Mesothelial cell of epicardium (in vitro differentiated cells): Measurements from ENCODE around the gene CCR4. TPM values are rescaled to one million over a fixed set of nuclear protein-coding genes. Genes with fewer than 3 reads are reported as not detected.

Experiments
- DNase-seq, 2 experiments: peaks; one replicate each; pipeline ENCODE4 v3.0.0; 2021; ENCODE audit warnings: low spot score in 2 of 2; ENCODE audit not compliant: unreplicated experiment in 2 of 2
- H3K27ac Mint-ChIP-seq: 2 replicates; pipeline ENCODE4 v1.8.0; 2021; ENCODE audit warnings: mixed read lengths
- H3K27me3 Mint-ChIP-seq: 2 replicates; pipeline ENCODE4 v1.8.0; 2021; ENCODE audit warnings: low read depth, mixed read lengths
- H3K36me3 Mint-ChIP-seq: 2 replicates; pipeline ENCODE4 v1.8.0; 2021; ENCODE audit warnings: mixed read lengths
- H3K4me1 Mint-ChIP-seq: 2 replicates; pipeline ENCODE4 v1.8.0; 2021; ENCODE audit warnings: mixed read lengths
- H3K4me3 Mint-ChIP-seq: 2 replicates; pipeline ENCODE4 v1.8.0; 2021; ENCODE audit warnings: mild to moderate bottlenecking, moderate library complexity, mixed read lengths
- H3K9me3 Mint-ChIP-seq: 2 replicates; pipeline ENCODE4 v1.8.0; 2021; ENCODE audit warnings: mixed read lengths
- total RNA-seq: library from RNA; stranded (reverse); gene quantifications from 3 replicates; pipeline ENCODE4 v1.2.1, GENCODE V29; 2021
- TF ChIP-seq, protein P1 (sequence below): fragments of 200-600 bp; sonication (generic); IDR thresholded peaks from one replicate; pipeline ENCODE4 v1.5.0; 2021; ENCODE audit warnings: antibody characterized with exemption; ENCODE audit not compliant: unreplicated experiment

CCR4 gene
- total RNA-seq, 1 donor from 2014 or later = not detected

DNA sequence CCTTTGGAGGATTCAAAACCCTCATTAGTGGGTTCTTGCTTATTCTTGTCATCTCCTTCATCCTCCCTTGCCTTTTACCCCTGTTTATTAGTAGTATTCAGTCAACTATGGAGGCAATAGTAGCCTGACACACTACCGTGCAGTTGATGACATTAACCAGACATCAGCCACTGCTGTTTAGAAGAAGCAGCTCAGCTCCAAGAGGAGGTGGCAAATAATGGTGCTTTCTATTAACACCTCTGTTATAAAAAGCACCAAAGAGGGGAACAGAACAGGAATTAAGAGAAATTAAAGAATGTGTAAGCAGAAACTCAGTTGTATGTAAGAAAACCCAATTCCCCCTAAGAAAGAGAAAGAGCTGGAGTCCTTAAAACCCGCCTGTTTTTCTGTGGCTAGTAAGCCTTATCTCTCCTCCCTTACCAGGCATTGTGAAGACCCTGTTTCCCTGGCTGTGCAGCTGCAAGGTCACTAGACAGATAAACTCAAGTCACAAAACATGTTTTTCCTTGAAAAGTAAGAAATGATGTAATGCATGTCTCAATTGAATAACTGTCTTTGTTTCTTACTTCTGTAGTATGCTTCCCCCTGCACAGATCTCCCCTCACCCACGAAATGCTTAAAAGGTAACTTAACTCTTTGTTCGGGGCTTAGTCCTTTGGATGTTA lies 21.2 kb downstream of the CCR4 start:
- H3K4me3 Mint-ChIP-seq = no peak overlapping the region
- DNase-seq = no peak
- TF ChIP-seq, protein P1, sequence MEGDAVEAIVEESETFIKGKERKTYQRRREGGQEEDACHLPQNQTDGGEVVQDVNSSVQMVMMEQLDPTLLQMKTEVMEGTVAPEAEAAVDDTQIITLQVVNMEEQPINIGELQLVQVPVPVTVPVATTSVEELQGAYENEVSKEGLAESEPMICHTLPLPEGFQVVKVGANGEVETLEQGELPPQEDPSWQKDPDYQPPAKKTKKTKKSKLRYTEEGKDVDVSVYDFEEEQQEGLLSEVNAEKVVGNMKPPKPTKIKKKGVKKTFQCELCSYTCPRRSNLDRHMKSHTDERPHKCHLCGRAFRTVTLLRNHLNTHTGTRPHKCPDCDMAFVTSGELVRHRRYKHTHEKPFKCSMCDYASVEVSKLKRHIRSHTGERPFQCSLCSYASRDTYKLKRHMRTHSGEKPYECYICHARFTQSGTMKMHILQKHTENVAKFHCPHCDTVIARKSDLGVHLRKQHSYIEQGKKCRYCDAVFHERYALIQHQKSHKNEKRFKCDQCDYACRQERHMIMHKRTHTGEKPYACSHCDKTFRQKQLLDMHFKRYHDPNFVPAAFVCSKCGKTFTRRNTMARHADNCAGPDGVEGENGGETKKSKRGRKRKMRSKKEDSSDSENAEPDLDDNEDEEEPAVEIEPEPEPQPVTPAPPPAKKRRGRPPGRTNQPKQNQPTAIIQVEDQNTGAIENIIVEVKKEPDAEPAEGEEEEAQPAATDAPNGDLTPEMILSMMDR = no peak
- H3K36me3 Mint-ChIP-seq = no peaks in the 10 kb centered on the region
- H3K4me1 Mint-ChIP-seq = peaks cover 12% of the 10 kb centered on the region
- H3K27ac Mint-ChIP-seq = no peak overlapping the region
- no peaks in the 10 kb centered on the region for H3K27me3 Mint-ChIP-seq
- H3K9me3 Mint-ChIP-seq = no peaks in the 10 kb centered on the region

DNA sequence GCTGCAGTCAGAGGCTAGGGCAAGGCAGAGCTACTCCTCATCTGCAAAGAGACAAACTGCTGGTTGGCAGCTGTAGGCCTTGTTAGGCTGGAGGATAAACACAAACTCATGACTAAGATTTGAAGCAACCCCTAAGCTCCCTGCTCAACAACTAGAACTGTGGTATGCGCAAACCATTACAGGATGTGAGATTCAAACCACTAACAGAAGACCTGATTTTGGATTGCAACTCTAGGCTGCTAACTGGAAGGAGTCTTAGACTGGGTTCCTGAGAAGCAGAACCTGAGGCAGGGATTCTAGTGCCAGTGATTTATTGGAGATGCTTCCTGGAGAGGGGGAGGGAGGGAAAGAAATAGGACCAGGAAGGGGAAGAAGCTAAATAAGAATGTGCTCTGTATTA lies 22.5 kb downstream of the CCR4 start:
- DNase-seq = no peak
- H3K4me3 Mint-ChIP-seq = no peak overlapping the region
- no peaks in the 10 kb centered on the region for H3K9me3 Mint-ChIP-seq
- H3K36me3 Mint-ChIP-seq = no peaks in the 10 kb centered on the region
- H3K4me1 Mint-ChIP-seq = peaks cover 12% of the 10 kb centered on the region
- H3K27me3 Mint-ChIP-seq = no peaks in the 10 kb centered on the region
- TF ChIP-seq, protein P1 = no peak
- H3K27ac Mint-ChIP-seq = no peak overlapping the region

DNA sequence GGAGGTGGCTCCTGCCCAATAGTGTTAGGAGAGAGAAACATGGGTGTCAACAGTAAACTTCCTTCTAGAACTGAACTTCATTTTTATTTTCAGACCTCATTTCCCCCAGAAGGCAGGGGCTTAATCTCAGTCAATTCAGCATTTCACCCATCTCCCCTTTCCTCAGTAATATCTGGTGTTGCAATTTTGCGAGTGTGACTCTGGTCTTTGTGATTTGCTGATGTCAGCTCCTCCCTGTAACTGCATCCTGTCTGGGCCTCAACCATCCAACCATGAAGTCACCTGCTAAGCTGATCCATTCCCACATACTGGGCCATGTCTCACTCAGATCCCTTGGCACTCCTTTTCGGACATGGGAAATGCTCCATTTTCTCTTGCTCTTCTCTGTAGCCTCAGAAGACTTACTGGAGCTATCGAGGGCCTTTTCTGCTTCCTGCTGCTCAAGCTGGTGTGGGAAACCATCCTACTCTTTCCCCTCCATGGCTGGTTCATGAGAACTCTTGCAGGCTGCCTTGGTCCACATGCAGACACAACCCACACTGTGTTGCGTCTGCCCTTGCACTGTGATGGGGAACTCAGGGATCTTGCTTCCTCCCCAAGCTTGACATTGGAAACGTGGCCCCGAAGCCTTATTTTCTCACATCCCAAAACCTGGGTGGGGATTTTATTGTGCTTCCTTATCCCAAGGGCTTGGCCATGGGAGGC lies 24.6 kb downstream of the CCR4 start:
- Mint-ChIP-seq H3K4me3 (no peak overlapping the region), H3K27me3 (no peaks in the 10 kb centered on the region), H3K4me1 (peaks cover 12% of the 10 kb centered on the region), H3K9me3 (no peaks in the 10 kb centered on the region), H3K27ac (no peak overlapping the region), H3K36me3 (no peaks in the 10 kb centered on the region)
- no peak for DNase-seq
- TF ChIP-seq, protein P1 = no peak

DNA sequence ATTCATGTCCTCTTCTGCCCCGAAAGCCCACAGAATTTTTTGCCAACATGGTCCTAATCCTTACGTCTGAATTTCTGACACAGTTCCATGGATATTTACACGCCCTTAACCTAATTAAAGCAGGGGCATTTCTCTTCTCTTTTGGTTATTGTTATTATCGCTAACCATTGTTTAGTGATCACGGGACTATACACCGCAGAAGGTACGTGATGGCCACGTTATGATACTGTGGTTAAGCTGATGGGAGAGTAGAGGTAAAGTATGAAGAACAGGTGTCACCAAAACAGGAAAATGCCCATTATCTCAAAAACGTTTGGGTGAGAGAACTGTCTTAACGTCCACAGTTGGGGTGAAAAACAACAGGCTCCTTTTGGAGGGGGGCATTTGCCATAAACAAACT lies 26.4 kb downstream of the CCR4 start:
- H3K9me3 Mint-ChIP-seq = peaks cover 6% of the 10 kb centered on the region
- TF ChIP-seq, protein P1 = no peak

DNA sequence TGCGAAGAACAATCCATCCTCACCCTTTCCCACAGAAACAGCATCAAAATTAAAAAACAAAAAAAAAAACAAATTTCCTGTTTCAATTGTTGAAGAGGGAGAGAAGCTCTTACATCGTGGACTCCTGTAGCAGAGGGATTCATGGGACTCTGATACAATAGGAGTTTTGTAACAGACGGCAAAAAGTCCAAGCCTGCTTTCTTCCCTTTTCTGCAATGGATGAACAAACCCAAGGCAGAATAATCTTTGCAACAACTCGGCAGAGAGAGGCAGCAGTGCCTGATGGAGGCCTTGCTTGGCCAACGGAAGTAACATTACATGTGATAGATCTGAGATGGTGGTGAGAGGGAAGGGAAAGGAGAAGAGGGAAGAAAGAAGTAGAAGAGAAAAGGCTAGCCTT lies 26.9 kb downstream of the CCR4 start:
- H3K4me1 Mint-ChIP-seq = no peaks in the 10 kb centered on the region
- H3K4me3 Mint-ChIP-seq = no peak overlapping the region
- H3K9me3 Mint-ChIP-seq = peaks cover 11% of the 10 kb centered on the region

More for the DNA sequence above, 26.4 kb downstream of the CCR4 start:
- no peak for DNase-seq
- H3K27me3 Mint-ChIP-seq = no peaks in the 10 kb centered on the region
- no peak overlapping the region for H3K27ac Mint-ChIP-seq
- peaks cover 2% of the 10 kb centered on the region for H3K4me1 Mint-ChIP-seq
- peaks cover under 1% of the 10 kb centered on the region for H3K36me3 Mint-ChIP-seq
- no peak overlapping the region for H3K4me3 Mint-ChIP-seq

More for the DNA sequence above, 26.9 kb downstream of the CCR4 start:
- TF ChIP-seq, protein P1 = no peak
- DNase-seq = no peak
- peaks cover 1% of the 10 kb centered on the region for H3K36me3 Mint-ChIP-seq
- no peak overlapping the region for H3K27ac Mint-ChIP-seq
- no peaks in the 10 kb centered on the region for H3K27me3 Mint-ChIP-seq
